Pons (tissue), 1 donor: ENCODE data around the gene SOD2.
"Not testable (repeated sequence)": the region's sequence is repeated elsewhere in the genome, so short reads cannot be mapped to it uniquely, and the experiment has no call there.

Experiments used
- DNase-seq: peaks from one replicate; pipeline ENCODE4 v3.0.0-alpha.2; 2016; ENCODE audit warnings: low spot score

SOD2 gene

DNA sequence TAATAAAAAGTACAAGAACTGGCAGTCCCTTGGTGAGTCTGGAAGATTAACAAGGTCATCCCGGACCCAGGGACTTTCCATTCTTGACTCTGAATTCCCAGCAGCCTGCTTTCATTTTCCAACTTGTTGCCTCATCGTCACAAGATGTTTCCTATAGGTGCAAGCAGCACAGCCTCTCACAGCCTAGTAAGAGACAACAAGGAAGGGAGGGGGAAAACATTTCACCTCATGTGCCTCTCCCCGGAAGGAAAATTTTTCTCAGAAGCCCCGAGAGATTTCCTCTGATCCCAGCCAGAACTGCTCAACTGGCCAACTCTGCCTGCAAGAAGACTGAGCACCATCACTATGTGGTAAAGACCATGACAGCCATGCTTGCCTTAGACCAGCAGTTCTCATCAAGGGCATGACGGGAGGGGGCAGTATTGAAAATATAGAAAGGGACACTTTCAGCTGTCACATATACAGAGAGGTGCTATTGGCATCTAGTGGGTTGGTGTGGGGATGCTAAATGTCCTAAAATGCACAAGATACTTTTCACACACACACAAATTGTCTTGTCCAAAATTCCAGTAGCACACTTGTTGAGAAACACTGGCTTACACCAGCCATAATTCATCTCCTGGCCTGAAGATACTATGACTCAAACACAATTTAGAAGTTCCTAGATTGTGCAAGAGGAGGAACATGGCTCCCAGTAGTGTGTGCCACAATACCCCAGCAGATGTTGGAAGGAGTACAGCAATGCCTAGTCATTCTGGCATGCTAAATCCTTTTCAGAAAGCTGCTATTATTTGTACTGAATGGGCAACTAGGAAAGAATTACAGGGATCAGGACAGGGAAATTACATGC lies 23.4 kb upstream of the SOD2 start:
- DNase-seq: peak; percentile 52

- no peak for DNase-seq
Observed at GRCh38 chr6:159715605-159716004, 22.6 kb upstream of the SOD2 start.

GRCh38 chr6:159715166-159715565 lies 22.1 kb upstream of the SOD2 start:
- no peak for DNase-seq

DNA sequence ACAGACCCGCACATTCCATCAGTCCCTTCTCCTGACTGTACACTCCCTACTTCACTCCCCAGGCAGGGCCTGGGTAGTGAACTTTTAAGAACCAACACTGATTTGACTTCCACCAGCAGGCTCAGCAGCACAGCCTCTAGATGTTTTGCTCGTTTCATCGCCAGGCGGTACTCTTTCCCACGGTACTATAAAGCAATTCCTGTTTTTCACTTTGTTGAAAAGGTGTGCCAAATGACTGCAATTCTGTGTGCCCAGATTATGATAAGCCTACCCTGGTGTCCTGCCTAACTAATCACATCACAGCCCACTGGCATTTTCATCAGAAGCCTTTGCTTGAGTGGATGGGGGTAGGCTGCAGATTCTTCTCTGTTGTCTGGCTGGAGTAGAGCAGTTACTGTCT lies 21.4 kb upstream of the SOD2 start:
- no peak for DNase-seq

DNA sequence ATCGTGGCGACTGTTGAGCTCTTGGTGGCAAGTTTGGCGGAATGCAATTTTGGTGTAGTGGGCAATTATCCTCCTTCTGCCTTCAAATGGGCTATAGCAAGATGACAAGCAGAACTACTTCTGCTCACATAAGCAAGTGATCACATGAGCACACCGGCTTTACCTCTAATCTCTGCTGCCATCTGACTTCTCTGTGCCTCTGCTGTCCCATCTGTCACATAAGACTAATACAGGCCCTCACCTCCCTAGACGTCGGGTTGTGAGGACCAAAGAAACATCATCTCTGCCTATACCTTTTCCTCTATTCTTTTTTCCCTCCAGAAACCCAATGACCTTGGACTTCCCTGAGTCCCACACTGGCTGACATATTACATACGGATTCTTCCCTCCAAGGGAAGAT lies 20.9 kb upstream of the SOD2 start:
- no peak for DNase-seq

GRCh38 chr6:159712389-159712788 lies 19.3 kb upstream of the SOD2 start:
- not testable (repeated sequence) for DNase-seq

GRCh38 chr6:159710603-159711002 lies 17.6 kb upstream of the SOD2 start:
- not testable (repeated sequence) for DNase-seq

- DNase-seq: no peak
Observed at GRCh38 chr6:159701413-159701999, 8.5 kb upstream of the SOD2 start.

- DNase-seq: no peak
Observed at GRCh38 chr6:159700970-159701369, 7.9 kb upstream of the SOD2 start.

GRCh38 chr6:159695984-159696383 lies 2.9 kb upstream of the SOD2 start:
- no peak for DNase-seq

- peak; percentile 52 for DNase-seq
Observed at GRCh38 chr6:159693894-159694545, 979 bp upstream of the SOD2 start.

- peak; percentile 17 for DNase-seq
Observed at GRCh38 chr6:159692303-159693127, 526 bp downstream of the SOD2 start.

DNA sequence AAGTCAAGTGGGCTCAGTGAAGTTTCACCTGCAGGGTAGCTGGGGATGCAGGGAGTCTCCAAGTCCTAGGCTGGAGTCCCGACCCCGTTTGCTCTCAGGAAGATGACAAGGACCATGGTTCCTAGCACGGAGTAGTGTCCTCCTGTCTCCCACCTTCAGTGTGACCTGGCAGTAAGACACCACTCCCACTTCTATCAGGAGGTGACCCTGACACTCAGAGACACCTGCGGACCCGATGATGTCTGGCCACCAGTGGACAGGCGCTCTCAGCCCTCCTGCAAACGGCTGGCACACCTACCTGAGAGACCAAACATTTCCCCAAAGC lies 1.1 kb downstream of the SOD2 start:
- DNase-seq: no peak

DNA sequence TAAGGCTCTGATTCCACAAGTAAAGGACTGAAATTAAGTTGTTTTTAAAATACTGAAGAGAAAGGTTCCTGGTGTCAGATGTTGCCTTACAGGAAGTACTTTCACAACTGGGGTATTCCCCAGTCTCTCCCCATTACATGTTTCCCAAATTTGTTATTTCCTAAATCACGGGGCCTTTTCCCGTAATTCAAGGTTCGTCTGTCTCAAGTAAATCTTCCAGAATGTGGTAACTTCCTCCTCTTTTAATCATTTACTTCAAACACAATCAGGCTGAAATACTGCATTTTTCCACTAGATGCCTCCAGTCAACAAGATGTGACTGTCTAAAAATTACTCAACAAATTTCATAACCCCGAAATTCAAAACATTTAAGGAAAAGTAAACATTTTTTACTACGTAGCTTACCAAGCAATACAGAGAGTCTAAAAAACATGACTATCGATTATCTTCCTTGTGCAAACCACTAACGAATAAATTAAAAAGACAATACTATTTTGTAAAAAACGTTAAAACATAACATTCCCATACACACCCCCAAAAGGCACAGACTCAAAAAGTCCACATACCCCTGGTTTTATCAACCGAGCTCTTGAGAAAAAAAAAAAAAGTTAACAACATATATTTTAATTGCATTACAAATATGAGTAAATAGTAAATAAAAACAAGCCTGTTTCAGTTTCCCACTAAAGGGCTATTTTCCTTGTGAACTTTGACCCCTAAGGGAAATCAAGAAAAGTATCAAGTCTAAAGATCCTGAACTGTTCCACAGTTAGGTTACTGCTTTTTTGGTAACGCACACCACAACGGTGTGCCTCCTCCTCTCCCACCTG lies 1.7 kb downstream of the SOD2 start:
- DNase-seq: peak; percentile 93

DNA sequence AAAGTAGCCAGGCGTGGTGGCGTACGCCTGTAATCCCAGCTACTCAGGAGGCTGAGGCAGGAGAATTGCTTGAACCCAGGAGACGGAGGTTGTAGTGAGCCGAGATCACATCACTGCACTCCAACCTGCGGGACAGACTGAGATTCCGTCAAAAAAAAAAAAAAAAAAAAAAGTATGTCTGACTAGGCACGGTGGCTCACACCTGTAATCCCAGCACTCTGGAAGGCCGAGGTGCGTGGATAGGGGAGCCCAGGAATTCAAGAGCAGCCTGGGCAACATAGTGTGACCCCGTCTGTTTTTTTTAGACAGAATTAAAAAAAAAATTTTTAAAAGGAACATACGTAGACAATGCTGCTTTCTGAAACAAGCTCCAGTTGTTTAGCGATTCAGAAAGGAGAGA lies 2.9 kb downstream of the SOD2 start:
- not testable (repeated sequence) for DNase-seq

DNA sequence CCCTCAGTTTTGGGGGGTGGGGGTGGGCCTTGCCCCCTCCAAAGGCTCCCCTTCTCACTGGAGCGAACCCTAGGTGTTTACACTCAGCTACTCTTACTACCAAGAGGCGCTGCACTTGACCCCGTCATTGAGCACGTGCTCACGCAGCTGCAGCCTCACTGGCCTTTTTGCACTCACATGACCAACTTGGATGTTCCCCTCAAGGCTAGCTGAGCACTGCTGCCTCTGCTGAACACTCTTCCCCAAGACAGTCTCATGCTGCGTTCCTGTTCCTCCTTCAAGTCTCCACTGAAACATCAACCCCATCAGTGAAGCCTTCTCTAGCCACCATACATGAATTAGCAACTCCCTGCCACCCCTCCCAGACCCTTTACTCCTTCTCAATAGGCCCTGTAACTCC lies 4.0 kb downstream of the SOD2 start:
- DNase-seq: no peak

- no peak for DNase-seq
Observed at GRCh38 chr6:159688266-159688905, 4.7 kb downstream of the SOD2 start.

- DNase-seq: no peak
Observed at GRCh38 chr6:159687341-159687740, 5.7 kb downstream of the SOD2 start.

DNA sequence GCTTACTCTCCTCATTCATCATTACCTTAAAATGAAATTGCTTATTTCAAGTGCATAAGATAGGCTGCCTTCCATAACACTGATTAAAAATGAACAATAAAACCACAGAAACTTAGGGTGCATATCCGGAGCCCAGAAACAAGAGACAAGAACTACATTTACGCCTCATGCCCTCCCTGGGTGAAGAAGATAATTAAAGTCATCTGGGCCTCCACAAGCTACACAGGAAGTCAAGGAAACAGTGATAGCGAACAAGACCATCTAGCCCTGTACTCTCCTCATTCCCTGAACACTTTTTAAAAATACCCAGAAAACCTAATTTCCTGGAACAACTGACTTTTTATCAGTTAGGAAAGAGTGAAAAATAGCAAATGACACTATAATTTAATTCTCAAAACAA lies 6.3 kb downstream of the SOD2 start:
- no peak for DNase-seq

DNA sequence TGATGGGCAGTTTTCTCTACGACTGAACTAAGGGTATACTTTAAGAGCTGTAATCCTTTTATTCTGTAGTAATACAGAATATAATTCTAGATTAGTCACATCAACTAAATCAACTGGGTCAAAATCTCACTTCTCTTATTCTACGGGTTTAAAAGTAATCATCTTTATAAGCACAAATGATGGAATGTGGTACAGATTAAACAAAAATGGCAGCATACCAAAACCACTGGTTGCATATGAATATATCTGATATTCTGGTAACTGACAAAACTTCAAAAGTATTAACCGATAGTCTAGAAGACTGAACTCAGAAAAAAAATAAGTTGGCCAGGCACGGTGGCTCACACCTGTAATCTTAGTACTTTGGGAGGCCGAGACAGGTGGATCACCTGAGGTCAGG lies 7.0 kb downstream of the SOD2 start:
- no peak for DNase-seq

DNA sequence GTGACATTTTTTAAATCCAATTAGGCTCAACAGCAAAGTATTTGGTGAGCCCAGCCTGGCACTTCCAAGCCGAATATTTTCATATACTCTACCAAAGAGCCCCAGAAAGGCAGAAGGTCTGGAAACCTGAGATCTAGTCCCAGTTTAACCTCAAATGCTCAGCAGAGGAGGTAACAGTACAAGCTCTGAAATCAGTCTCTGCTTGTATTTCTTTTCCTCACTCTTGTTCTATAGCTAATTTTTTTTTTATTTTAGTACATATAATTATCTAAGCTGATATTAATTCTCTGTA lies 9.1 kb downstream of the SOD2 start:
- DNase-seq: no peak
